ENCODE measurements around the gene BOLL. TPM values are rescaled to one million over a fixed set of nuclear protein-coding genes. Genes with fewer than 3 reads are reported as not detected.

Gene BOLL
- total RNA-seq, 1 experiment from 2014 or later: not detected

DNA sequence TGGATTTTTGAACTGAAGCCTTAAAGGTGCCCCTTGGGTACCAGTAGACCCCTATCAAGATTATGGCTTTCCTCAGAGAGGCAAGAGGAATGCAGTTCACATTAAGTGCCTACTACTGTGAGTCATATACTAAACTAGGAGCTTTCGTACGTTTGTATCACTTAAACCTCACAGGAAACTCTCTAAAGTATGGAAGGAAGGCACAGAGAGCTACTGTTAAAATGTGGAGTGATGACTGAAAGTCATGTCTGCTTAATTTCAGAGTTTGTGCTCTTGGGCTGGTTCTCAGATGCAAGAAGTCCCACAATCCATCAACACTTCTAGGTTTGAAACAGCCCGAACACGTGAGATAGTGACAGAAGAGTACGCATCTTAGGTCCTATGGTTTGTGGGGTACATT, 23.9 kb upstream of the BOLL start:
- Mint-ChIP-seq H3K4me3 (no peak overlapping the region), H3K4me1 (peaks cover 7 to 9% of the 10 kb centered on the region in 2 experiments), H3K36me3 (ENCODE audit: insufficient read depth in 1 of 3, low read depth in 3 of 3) (no peaks in the 10 kb centered on the region), H3K27ac (no peak overlapping the region), H3K9me3 (no peaks in the 10 kb centered on the region), H3K27me3 (ENCODE audit: low read depth) (peaks cover 44% of the 10 kb centered on the region)
- H2BK15ac ChIP-seq (ENCODE audit: low read depth, low read length): no peak overlapping the region
- no peak overlapping the region for H2BK20ac ChIP-seq (ENCODE audit: low read depth, low read length, poor library complexity, severe bottlenecking)
- H3K27me3 ChIP-seq (ENCODE audit: insufficient read depth, low read length): peaks cover 9% of the 10 kb centered on the region
- no peak overlapping the region for H3K4ac ChIP-seq (ENCODE audit: low read depth, low read length)
- H2BK12ac ChIP-seq (ENCODE audit: insufficient read length, low read depth, low read length): no peak overlapping the region
- no peaks in the 10 kb centered on the region; the same call in 1 of the 2 replicates for H3K79me2 ChIP-seq (ENCODE audit: insufficient read depth, low read length)
- no peak overlapping the region for H4K5ac ChIP-seq (ENCODE audit: insufficient read length, low read depth, low read length)
- no peak overlapping the region for H3K23ac ChIP-seq (ENCODE audit: insufficient read length, low read depth, low read length)
- no peak overlapping the region for H4K91ac ChIP-seq (ENCODE audit: insufficient read length, low read depth, low read length)
- no peaks in the 10 kb centered on the region for H3K9me3 ChIP-seq (ENCODE audit: control insufficient read depth, low read depth, low read length)
- H3K56ac ChIP-seq (ENCODE audit: insufficient read length, low read depth, low read length): no peak overlapping the region
- no peak overlapping the region for H3K9ac ChIP-seq (ENCODE audit: extremely low read depth, insufficient read length, low read length)
- no peak overlapping the region for H2AFZ ChIP-seq (ENCODE audit: low read length)
- H3K23me2 ChIP-seq (ENCODE audit: insufficient read length, low read depth, low read length, poor library complexity, severe bottlenecking): peaks cover 9% of the 10 kb centered on the region
- WGBS (ENCODE audit: extremely low coverage, insufficient read length, low lambda C conversion rate): no CpG with 5 or more reads among the region's 5 CpGs
- H4K8ac ChIP-seq (replicated peaks; ENCODE audit: insufficient read length, low read depth, low read length): no peak overlapping the region
- H2BK5ac ChIP-seq (ENCODE audit: insufficient read length, low read length): no peak overlapping the region
- no peak overlapping the region for H3T11ph ChIP-seq (ENCODE audit: low read length)
- no peak overlapping the region for H3K18ac ChIP-seq (ENCODE audit: insufficient read length, low read depth, low read length)
- no peak overlapping the region for H3K4me2 ChIP-seq (ENCODE audit: insufficient read depth, insufficient read length, low read length)
- DNase-seq: no peak
- H3K4me1 ChIP-seq (ENCODE audit: insufficient read depth, low read length): peaks cover 2% of the 10 kb centered on the region
- no peak overlapping the region for H2BK120ac ChIP-seq (ENCODE audit: low read depth, low read length, poor library complexity, severe bottlenecking)
- TF ChIP-seq, protein P1, sequence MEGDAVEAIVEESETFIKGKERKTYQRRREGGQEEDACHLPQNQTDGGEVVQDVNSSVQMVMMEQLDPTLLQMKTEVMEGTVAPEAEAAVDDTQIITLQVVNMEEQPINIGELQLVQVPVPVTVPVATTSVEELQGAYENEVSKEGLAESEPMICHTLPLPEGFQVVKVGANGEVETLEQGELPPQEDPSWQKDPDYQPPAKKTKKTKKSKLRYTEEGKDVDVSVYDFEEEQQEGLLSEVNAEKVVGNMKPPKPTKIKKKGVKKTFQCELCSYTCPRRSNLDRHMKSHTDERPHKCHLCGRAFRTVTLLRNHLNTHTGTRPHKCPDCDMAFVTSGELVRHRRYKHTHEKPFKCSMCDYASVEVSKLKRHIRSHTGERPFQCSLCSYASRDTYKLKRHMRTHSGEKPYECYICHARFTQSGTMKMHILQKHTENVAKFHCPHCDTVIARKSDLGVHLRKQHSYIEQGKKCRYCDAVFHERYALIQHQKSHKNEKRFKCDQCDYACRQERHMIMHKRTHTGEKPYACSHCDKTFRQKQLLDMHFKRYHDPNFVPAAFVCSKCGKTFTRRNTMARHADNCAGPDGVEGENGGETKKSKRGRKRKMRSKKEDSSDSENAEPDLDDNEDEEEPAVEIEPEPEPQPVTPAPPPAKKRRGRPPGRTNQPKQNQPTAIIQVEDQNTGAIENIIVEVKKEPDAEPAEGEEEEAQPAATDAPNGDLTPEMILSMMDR (conservative IDR thresholded peaks at IDR 0.05): no peak
- no peak overlapping the region for H3K27ac ChIP-seq (ENCODE audit: insufficient read length, low read depth, low read length)
- H4K20me1 ChIP-seq (ENCODE audit: control insufficient read depth, insufficient read depth, insufficient read length): no peaks in the 10 kb centered on the region
- H3K79me1 ChIP-seq (ENCODE audit: insufficient read depth, low read depth, low read length, poor library complexity, severe bottlenecking): no peaks in the 10 kb centered on the region
- no peak overlapping the region for H2AK5ac ChIP-seq (ENCODE audit: insufficient read length, low read length)
- no peak overlapping the region for H3K14ac ChIP-seq (ENCODE audit: insufficient read depth, low read length)

Data from H9 (cell line).